Measurements from ENCODE around the gene BST1. TPM values are rescaled to one million over a fixed set of nuclear protein-coding genes. Genes with fewer than 3 reads are reported as not detected.

The BST1 gene
- total RNA-seq, 1 experiment from 2014 or later = 1.4 TPM

DNA sequence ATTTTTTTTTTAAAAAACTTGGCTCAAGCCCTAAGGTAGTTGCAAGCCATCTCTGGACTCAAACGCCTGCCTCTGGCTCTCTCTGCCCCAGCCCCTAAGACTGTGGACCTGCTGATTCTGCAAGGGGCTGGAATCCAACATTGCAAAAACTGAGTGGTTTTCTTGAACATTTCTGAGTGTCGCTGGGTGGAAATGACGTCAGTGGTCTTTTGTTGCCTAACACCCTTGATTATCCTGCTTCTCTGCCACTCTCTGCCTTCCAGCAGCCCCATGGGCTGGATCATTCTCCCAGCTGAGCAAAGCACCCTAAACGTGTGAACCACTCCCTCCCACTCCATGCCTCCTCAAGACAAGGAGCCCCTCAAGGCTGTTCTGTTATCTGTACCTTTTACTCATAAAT, 16.6 kb downstream of the BST1 start:
- Mint-ChIP-seq H3K36me3 (no peaks in the 10 kb centered on the region), H3K27ac (no peak overlapping the region), H3K4me1 (peaks cover 7% of the 10 kb centered on the region), H3K27me3 (ENCODE audit: low read depth) (no peaks in the 10 kb centered on the region), H3K4me3 (no peak overlapping the region), H3K9me3 (no peaks in the 10 kb centered on the region; the same call in 1 of the 2 replicates)
- DNase-seq (ENCODE audit: low spot score) = no peak
- POLR2A ChIA-PET = no interaction called here
- no peak for ATAC-seq
- TF ChIP-seq, protein P1, sequence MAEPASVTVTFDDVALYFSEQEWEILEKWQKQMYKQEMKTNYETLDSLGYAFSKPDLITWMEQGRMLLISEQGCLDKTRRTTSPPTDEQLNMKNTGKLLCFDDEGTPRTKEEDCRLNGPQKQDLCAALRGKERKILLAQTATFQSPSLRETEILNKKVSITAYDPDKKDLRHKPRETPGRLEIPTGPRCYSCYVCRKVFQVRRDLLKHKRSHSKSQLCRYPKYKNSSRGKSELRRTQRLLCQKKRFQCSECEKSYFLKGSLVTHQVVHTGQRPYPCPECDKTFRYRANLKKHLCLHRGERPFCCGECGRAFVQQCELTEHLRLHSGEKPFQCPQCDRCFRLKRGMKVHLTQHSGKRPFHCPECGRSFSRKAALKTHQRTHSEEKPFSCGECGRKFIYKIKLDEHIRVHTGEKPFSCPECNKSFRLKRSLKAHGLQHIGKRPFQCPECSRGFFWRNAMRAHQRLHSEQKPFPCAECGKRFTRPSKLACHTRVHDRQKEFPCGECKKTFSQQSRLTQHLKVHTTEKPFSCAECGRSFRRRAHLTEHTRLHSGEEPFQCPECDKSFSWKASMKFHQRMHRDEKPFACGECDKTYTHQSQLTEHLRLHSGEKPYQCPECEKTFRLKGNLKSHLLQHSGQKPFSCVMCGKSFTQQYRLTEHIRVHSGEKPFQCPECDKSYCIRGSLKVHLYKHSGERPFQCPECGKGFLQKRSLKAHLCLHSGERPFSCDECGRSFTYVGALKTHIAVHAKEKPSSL (CRISPR knock-in tag; conservative IDR thresholded peaks at IDR 0.05) = no peak
- TF ChIP-seq TEAD1 (CRISPR knock-in tag; IDR thresholded peaks at IDR 0.05) (no peak), ZNF671 (CRISPR knock-in tag; IDR thresholded peaks at IDR 0.05) (no peak), KAT7 (CRISPR knock-in tag; IDR thresholded peaks at IDR 0.05; ENCODE audit: borderline replicate concordance) (no peak), ZNF423 (CRISPR knock-in tag; IDR thresholded peaks at IDR 0.05) (no peak), CREB1 (CRISPR knock-in tag; IDR thresholded peaks at IDR 0.05) (no peak)
- CTCF ChIA-PET = no interaction called here

- no peaks in the 10 kb centered on the region; the same call in 1 of the 2 replicates for H3K9me3 Mint-ChIP-seq
- no peak overlapping the region for H3K4me3 Mint-ChIP-seq
- H3K27ac Mint-ChIP-seq = no peak overlapping the region
- H3K36me3 Mint-ChIP-seq = no peaks in the 10 kb centered on the region
- no peak for ATAC-seq
- peaks cover 4% of the 10 kb centered on the region for H3K4me1 Mint-ChIP-seq
- ChIA-PET POLR2A (interaction anchor here (1.2 kb wide), 1 partner anchor 12 kb away, joined by 4 read pairs; no protein-coding TSS in a partner anchor), CTCF (interaction anchor here (1.4 kb wide), 1 partner anchor 85 kb away, joined by 3 read pairs; no protein-coding TSS in a partner anchor)
- DNase-seq (ENCODE audit: low spot score) = no peak
- H3K27me3 Mint-ChIP-seq (ENCODE audit: low read depth) = no peaks in the 10 kb centered on the region
- TF ChIP-seq RELA (CRISPR knock-in tag; IDR thresholded peaks at IDR 0.05; ENCODE audit: borderline replicate concordance) (no peak), ZNF532 (CRISPR knock-in tag; IDR thresholded peaks at IDR 0.05; ENCODE audit: borderline replicate concordance) (no peak), IRF2 (CRISPR knock-in tag; IDR thresholded peaks at IDR 0.05; ENCODE audit: borderline replicate concordance, low read depth) (no peak), ZNF232 (CRISPR knock-in tag; IDR thresholded peaks at IDR 0.05) (no peak), ZBTB21 (CRISPR knock-in tag; IDR thresholded peaks at IDR 0.05; ENCODE audit: borderline replicate concordance) (no peak), RORB (CRISPR knock-in tag; IDR thresholded peaks at IDR 0.05) (no peak), OVOL2 (CRISPR knock-in tag; IDR thresholded peaks at IDR 0.05; ENCODE audit: borderline replicate concordance) (no peak), ATF3 (CRISPR knock-in tag; conservative IDR thresholded peaks at IDR 0.05) (no peak), MYBL2 (CRISPR knock-in tag; IDR thresholded peaks at IDR 0.05) (no peak), SP1 (CRISPR knock-in tag; conservative IDR thresholded peaks at IDR 0.05) (no peak)
- TF ChIP-seq, protein P2, sequence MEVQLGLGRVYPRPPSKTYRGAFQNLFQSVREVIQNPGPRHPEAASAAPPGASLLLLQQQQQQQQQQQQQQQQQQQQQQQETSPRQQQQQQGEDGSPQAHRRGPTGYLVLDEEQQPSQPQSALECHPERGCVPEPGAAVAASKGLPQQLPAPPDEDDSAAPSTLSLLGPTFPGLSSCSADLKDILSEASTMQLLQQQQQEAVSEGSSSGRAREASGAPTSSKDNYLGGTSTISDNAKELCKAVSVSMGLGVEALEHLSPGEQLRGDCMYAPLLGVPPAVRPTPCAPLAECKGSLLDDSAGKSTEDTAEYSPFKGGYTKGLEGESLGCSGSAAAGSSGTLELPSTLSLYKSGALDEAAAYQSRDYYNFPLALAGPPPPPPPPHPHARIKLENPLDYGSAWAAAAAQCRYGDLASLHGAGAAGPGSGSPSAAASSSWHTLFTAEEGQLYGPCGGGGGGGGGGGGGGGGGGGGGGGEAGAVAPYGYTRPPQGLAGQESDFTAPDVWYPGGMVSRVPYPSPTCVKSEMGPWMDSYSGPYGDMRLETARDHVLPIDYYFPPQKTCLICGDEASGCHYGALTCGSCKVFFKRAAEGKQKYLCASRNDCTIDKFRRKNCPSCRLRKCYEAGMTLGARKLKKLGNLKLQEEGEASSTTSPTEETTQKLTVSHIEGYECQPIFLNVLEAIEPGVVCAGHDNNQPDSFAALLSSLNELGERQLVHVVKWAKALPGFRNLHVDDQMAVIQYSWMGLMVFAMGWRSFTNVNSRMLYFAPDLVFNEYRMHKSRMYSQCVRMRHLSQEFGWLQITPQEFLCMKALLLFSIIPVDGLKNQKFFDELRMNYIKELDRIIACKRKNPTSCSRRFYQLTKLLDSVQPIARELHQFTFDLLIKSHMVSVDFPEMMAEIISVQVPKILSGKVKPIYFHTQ (CRISPR knock-in tag; IDR thresholded peaks at IDR 0.05) = no peak
- TF ChIP-seq, protein P3, sequence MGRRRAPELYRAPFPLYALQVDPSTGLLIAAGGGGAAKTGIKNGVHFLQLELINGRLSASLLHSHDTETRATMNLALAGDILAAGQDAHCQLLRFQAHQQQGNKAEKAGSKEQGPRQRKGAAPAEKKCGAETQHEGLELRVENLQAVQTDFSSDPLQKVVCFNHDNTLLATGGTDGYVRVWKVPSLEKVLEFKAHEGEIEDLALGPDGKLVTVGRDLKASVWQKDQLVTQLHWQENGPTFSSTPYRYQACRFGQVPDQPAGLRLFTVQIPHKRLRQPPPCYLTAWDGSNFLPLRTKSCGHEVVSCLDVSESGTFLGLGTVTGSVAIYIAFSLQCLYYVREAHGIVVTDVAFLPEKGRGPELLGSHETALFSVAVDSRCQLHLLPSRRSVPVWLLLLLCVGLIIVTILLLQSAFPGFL (CRISPR knock-in tag; IDR thresholded peaks at IDR 0.05; ENCODE audit: borderline replicate concordance) = no peak
- TF ChIP-seq, protein P4, sequence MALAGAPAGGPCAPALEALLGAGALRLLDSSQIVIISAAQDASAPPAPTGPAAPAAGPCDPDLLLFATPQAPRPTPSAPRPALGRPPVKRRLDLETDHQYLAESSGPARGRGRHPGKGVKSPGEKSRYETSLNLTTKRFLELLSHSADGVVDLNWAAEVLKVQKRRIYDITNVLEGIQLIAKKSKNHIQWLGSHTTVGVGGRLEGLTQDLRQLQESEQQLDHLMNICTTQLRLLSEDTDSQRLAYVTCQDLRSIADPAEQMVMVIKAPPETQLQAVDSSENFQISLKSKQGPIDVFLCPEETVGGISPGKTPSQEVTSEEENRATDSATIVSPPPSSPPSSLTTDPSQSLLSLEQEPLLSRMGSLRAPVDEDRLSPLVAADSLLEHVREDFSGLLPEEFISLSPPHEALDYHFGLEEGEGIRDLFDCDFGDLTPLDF (CRISPR knock-in tag; IDR thresholded peaks at IDR 0.05) = no peak
- TF ChIP-seq, protein P5, sequence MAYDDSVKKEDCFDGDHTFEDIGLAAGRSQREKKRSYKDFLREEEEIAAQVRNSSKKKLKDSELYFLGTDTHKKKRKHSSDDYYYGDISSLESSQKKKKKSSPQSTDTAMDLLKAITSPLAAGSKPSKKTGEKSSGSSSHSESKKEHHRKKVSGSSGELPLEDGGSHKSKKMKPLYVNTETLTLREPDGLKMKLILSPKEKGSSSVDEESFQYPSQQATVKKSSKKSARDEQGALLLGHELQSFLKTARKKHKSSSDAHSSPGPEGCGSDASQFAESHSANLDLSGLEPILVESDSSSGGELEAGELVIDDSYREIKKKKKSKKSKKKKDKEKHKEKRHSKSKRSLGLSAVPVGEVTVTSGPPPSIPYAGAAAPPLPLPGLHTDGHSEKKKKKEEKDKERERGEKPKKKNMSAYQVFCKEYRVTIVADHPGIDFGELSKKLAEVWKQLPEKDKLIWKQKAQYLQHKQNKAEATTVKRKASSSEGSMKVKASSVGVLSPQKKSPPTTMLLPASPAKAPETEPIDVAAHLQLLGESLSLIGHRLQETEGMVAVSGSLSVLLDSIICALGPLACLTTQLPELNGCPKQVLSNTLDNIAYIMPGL (CRISPR knock-in tag; IDR thresholded peaks at IDR 0.05) = no peak
These were observed 18.0 kb downstream of the BST1 start for GRCh38 chr4:15720851-15721250.

Data from WTC11 (cell line).